ENCODE measurements around the gene CEP72.
"Not testable (repeated sequence)": the region's sequence is repeated elsewhere in the genome, so short reads cannot be mapped to it uniquely, and the experiment has no call there.

CEP72 gene

DNA sequence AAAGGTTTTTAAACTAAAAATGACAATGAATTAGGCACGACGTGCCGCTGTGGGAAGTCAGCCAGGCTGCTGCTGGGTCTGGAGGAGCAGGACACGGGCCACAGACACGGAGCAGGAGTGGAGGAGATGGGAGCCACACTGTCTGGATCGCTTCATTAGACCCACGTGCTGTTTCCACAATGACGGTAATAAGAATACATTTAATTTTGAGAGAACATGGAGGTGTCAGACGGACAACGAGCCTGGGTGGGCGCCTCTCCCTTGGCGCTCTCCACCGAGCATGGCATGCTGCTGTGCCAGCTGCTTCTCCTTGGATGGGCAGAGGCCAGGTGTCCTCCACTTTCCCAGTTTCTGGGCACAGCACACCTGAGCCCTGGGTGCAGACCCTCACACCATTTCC is 68.7 kb downstream of the CEP72 start:
- not testable (repeated sequence) for FAIRE-seq; DNase-seq (ENCODE audit: insufficient read length, low spot score)

DNA sequence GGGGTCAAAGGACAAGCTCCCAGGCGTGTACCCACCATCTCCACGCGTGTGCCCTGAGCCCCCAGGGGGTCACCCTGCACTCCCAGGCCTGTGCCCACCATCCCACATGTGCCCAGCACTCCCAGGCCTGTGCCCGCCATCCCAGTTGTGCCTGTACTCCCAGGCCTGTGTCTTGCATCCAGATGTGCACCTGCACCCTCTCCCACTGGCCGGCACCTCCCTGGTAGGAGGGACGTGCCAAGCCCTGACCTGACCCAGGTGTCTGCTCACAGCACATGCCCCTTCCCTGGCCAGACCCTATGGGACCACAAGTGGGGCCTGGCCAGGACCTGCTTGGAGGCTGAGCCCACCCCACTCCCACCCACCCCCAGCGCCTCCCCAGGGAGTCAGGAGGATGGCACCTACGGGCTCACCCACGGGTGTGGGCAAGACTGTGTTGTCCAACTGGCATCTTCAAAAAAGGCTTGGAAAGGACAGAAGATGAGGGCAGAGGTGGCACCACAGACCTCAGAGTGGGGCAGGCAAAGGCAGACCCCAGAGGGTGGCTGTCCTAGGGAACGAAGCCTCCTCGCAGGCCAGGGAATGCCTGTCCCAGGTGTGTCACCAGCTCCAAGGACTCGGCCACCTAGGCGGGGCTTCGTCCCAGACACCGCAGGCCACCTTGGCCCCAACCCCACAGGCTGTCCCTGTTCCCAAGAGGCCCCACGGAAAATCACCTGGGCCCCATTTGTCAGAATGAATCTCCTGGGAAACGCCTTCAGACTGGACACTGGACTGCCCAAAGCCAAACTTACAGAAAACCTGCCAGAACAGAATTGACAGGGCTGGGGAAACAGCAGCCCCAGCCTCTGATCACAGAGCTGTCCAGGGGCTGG is 69.4 kb downstream of the CEP72 start:
- not testable (repeated sequence) for FAIRE-seq; DNase-seq (ENCODE audit: insufficient read length, low spot score)

DNA sequence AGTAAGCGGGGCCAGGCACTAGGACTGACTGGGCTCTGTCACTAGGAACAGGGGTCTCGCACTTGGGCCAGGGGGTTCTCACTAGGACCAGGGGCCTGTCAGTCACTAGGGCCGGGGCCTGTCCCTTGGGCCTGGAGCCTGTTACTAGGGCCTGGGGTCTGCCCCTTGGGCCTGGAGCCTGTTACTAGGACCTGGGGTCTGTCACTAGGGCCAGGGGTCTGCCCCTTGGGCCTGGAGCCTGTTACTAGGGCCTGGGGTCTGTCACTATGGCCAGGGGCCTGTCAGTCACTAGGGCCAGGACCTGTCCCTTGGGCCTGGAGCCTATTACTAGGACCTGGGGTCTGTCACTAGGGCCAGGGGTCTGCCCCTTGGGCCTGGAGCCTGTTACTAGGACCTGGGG is 70.1 kb downstream of the CEP72 start:
- not testable (repeated sequence) for FAIRE-seq; DNase-seq (ENCODE audit: insufficient read length, low spot score)

DNA sequence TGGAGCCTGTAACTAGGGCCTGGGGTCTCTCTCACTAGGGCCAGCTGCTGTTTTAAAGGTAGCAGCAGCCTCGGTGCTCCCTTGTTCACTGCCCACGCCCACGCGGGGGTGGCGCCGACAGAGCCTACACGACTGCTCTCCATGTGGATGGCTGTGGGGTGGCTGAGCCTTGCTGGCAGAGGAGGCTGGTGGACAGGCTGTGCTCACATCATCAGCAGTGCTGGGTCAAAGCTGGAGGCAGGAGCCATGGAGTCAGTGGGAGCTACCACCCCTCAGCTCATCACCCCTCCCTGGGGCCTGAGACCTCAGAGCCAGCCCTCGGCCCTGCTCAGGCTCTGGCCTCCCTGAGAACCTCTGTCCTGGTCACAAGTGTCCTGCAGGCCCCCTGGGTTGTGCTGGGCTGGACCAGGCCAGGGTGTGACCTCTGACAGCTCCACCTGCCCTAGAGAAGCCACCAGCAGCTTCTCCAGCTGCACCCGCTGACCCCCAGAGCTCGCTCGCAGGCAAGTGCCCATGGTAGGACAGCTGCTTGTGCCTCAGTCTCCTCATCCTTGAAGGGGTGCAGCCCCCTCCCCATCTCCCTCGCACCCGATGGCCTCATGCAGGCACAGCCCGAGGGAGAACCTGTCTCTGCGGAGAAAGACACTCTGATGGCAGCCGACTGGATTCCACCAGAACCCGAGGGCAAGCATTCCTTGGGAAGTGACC is 70.7 kb downstream of the CEP72 start:
- not testable (repeated sequence) for FAIRE-seq

DNA sequence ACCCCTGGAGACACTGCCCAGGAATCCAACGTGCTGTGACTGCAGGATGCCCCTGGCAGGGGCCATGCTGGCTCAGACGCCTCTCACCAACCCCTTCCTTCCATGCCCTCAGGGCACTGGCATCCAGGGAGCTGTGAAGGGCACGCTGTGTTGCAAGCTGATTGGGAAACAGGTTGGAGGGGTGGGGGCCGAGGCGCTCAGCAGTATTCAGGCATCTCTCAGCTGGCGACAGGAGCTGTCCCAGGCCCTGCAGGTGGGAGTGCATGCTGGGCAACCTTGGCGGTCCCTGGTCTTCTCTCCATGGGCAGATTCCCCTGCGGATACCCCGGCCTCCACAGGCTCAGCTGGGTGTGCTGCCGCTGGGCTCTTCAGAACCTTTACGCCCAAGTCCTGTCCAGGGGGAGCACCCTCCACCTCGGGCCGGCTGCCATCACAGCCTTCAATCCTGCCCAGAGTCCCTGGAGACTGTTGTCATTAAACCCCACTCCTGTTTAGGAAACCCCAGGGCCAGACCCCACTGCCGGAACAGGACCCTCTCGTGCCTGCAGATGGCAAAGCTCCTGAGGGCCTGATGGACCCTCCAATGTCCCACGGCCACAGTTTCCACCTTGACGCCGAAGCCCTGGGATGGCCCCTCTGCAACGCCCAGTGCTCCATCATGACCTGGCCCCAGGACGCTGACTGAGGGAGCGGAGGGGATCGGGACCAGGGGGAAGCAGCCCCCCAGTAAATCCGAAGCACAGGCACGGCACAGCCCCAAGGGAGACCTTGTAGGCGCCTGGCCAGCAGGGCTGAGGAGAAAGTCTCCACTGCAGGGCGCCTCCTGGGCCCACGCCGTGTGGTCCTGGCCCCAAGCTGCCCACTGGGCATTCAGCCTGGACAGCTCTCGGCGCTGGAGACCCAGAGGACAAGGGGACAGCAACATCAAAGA is 71.7 kb downstream of the CEP72 start:
- TF ChIP-seq, protein P1, sequence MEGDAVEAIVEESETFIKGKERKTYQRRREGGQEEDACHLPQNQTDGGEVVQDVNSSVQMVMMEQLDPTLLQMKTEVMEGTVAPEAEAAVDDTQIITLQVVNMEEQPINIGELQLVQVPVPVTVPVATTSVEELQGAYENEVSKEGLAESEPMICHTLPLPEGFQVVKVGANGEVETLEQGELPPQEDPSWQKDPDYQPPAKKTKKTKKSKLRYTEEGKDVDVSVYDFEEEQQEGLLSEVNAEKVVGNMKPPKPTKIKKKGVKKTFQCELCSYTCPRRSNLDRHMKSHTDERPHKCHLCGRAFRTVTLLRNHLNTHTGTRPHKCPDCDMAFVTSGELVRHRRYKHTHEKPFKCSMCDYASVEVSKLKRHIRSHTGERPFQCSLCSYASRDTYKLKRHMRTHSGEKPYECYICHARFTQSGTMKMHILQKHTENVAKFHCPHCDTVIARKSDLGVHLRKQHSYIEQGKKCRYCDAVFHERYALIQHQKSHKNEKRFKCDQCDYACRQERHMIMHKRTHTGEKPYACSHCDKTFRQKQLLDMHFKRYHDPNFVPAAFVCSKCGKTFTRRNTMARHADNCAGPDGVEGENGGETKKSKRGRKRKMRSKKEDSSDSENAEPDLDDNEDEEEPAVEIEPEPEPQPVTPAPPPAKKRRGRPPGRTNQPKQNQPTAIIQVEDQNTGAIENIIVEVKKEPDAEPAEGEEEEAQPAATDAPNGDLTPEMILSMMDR (IDR thresholded peaks at IDR 0.05; ENCODE audit: insufficient read depth, missing control alignments) = no peak
- DNase-seq (ENCODE audit: insufficient read length, low spot score) (no peak), FAIRE-seq (no peak)

More for the DNA sequence above, 70.7 kb downstream of the CEP72 start:
- DNase-seq (ENCODE audit: insufficient read length, low spot score) = not testable (repeated sequence)

DNA sequence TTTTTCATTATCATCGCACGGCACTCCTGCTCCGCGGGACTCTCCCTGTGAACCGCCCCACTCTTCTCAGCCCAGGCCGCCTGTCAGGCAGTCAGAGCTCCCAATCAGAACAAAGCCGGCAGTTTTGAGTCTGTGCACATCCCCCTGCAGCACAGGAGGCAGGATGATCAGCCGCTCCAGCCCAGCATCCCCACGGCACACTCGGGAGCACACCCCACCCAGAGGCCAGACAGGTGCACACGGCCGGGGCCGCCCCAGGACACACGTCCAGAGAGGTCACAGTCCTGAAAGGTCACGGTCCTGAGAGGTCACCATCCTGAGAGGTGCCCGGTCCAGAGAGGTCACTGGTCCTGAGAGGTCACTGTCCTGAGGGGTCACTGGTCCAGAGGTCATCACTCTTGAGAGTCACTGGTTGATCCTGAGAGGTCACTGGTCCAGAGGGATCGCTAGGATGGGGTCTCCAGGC is 72.6 kb downstream of the CEP72 start:
- no peak for FAIRE-seq
- TF ChIP-seq, protein P1 (IDR thresholded peaks at IDR 0.05; ENCODE audit: insufficient read depth, missing control alignments) = no peak
- DNase-seq (ENCODE audit: insufficient read length, low spot score) = no peak

DNA sequence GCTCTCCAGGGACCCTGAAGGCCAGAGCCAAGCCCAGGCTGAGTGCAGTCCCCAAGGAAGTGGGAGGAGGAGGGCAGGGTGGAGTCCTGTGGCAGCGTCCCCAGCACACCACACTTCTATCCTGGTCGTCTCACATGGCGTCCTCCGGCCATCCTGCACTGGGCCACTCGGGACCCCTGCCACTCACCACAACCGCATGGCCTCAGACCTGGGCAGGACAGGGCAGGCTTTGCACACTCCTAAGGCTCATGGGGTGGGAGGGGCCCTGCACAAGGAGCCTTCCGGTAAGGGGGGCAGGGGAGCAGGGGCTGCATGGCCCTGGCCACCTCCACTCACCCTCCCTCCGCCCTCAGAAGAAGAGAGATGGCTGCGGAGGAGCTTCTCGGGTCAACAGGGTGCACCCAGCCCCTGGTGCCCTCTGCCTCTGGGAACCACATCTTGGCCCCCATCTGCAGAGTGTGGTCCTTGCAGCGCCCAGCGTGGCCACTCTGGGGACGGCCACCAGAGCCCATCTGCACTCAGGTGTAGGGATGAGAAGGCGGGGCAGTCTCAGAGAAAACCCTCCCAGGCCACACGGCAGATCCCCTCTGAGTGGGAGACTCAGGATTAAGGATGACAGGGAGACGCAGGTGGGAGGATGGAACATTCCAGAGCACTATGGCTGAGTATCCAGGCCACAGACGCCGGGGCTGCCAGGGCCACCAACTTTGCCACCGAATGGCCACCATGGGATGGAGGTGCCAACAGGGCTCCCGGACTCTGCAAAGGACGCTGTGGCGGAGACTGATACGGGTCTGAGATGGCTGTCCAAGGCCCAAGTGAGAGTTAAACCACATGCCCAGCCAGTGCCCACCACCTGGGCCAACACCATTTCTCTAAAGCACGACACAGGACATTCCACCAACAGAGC is 73.4 kb downstream of the CEP72 start:
- FAIRE-seq (no peak), DNase-seq (ENCODE audit: insufficient read length, low spot score) (peak; percentile 22)
- TF ChIP-seq, protein P1 (IDR thresholded peaks at IDR 0.05; ENCODE audit: insufficient read depth, missing control alignments) = no peak

DNA sequence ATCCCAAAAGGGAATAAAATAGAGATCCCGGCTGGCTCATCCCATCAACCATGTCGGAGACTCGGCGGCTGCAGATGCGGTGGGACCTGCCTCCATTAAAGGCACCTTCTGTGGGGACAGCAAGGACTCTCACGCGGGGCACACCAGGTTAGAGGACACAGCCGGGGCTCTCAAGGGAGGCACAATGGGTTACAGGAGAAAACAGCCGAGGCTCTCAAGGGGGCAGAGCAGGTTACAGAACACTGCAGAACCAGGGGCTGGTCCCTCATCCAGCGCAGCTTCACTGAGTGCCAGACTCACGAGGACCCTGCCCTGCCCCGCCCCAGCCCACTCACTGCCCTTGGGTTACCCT is 74.0 kb downstream of the CEP72 start:
- not testable (repeated sequence) for DNase-seq (ENCODE audit: insufficient read length, low spot score); FAIRE-seq

DNA sequence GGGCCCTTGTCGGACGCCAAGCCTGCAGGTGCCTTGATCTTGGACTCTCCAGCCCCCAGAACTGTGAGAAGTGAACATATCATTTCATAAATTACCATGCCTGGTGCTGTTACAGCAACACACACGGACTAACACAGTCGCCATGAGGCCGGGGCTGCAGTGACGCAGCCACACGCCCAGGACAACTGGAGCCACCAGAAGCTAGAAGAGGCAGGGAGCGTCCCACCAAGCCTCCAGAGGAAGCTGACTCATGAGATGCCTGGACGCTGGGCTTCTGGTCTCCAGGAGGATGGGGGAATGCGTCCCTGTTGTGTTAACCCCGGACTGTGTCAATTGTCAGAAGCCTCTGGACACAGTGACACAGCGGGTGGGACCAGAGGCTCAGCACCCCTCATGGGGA is 74.8 kb downstream of the CEP72 start:
- not testable (repeated sequence) for DNase-seq (ENCODE audit: insufficient read length, low spot score); FAIRE-seq

DNA sequence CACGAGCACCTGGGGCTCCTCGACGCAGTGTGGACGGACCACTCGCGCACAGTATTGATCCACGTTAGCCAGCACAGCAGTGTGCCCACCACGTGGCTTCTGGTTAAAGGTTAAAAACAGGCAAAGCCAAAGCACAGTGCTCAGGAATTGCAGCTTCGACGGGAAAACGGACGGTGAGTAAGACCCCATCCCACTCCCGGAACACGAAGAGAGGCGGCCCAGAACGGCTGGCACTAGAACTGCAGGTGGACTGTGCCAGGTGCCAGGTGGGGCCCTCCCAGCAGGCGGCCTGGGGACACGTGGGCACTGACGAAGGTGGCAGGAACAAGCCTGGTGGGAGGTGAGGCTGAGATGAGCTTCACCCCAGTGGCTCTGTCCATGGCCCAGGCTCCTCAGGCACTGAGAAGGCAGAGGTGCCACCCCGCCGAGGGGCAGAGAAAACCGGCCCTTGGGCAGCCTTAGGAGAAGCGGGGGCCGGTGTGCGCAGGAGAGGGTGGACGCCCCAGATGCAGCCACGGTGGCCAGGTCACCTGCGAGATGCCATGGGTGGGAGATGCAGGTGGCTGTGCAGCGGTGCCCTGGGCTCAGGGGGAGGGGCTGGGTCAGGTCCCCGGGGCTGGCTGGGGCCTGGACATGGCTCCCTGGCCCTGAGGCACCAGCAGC is 76.3 kb downstream of the CEP72 start:
- FAIRE-seq = not testable (repeated sequence)

DNA sequence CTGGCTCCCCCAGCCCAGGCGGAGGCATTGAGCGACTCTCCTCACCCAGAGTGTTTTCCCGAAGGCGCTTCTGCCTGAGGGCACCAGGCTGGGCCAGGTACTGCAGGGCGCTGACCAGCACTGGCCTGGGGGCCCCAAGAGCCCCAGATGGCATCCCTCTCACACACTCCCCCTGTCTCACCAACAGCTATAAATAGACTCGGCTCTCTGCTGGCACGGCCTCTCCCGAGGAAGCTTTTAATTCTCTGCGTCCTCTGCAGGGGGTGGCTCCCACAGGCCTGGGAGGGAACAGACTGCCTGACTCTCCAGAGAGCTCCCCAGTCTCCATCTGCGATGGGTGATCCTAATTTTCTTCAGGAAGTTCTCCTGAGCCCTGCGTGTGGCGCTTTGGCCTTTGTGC is 78.2 kb downstream of the CEP72 start:
- not testable (repeated sequence) for FAIRE-seq; DNase-seq (ENCODE audit: insufficient read length, low spot score)

More for the DNA sequence above, 76.3 kb downstream of the CEP72 start:
- not testable (repeated sequence) for DNase-seq (ENCODE audit: insufficient read length, low spot score)

DNA sequence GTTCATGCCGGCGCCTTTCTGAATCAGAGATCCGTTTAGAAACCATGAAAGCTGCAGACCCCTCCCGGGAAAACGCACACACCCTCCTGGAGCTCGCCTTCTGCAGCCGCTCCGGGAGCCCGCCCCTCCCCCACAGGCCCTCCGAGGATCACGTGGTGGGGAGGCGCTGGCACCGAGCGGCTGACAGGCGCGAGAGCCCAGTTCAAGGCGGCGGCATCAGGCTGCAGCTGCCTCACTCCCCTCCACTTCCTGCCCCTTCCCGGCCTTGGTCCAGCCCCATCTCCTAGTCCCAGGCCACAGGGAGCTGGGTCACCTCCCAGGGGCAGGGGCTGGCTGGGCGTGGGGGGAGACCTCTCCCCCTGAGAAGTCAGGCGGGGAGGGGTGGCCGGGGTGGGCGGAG is 78.9 kb downstream of the CEP72 start:
- FAIRE-seq; DNase-seq (ENCODE audit: insufficient read length, low spot score): not testable (repeated sequence)

All from D721Med (cell line).